PC-9 (cell line): ENCODE data around the gene SLC10A7.

Experiments
- EZH2 ChIP-seq: fragments of 200-600 bp; sonication (generic); IDR thresholded peaks from 2 replicates; pipeline ENCODE4 v1.8.0; 2017; ENCODE audit warnings: antibody characterized with exemption, low read depth
- TF ChIP-seq, protein P1 (sequence below): fragments of 200-600 bp; sonication (generic); conservative IDR thresholded peaks from 2 replicates; pipeline ENCODE4 v1.6.1; 2017; ENCODE audit warnings: mixed run types, antibody characterized with exemption, mild to moderate bottlenecking, moderate library complexity

DNA sequence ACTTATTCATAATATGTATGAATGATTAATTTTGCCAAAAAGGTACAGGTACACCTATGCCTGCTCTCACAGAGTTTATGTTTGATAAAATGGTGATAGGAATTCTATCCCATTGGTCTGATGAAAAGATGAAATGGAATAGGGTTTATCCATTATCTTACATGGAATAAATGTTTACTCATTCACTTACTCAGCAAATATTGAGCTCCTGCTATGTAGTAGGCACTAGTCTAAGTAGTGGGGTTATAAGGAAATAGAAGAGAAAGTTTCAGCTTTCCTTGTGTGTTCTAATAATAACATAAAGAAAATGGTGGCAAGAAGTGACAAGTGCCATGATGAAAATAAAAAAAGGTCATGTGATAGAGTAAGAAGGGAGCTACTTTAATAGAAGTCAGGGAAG is 12.4 kb upstream of the SLC10A7 start:
- TF ChIP-seq, protein P1, sequence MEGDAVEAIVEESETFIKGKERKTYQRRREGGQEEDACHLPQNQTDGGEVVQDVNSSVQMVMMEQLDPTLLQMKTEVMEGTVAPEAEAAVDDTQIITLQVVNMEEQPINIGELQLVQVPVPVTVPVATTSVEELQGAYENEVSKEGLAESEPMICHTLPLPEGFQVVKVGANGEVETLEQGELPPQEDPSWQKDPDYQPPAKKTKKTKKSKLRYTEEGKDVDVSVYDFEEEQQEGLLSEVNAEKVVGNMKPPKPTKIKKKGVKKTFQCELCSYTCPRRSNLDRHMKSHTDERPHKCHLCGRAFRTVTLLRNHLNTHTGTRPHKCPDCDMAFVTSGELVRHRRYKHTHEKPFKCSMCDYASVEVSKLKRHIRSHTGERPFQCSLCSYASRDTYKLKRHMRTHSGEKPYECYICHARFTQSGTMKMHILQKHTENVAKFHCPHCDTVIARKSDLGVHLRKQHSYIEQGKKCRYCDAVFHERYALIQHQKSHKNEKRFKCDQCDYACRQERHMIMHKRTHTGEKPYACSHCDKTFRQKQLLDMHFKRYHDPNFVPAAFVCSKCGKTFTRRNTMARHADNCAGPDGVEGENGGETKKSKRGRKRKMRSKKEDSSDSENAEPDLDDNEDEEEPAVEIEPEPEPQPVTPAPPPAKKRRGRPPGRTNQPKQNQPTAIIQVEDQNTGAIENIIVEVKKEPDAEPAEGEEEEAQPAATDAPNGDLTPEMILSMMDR, result no peak
- no peak for TF ChIP-seq EZH2
